ENCODE results near the gene TMEM258. TPM values are rescaled to one million over a fixed set of nuclear protein-coding genes. Genes with fewer than 3 reads are reported as not detected.

TMEM258 gene
- total and polyA plus RNA-seq, 10 of the 15 experiments (the other 5 are each of a cell fraction or from before 2014, with no cell fraction given): 160 to 840 (median 326) TPM

GRCh38 chr11:61765550-61766253 lies 26.7 kb downstream of the TMEM258 start:
- TF ChIP-seq NR2C1 (IDR thresholded peaks at IDR 0.05) (no peak), NBN (IDR thresholded peaks at IDR 0.05) (no peak), RELA (IDR thresholded peaks at IDR 0.05; ENCODE audit: borderline replicate concordance, partially characterized antibody) (no peak), MYB (IDR thresholded peaks at IDR 0.05; ENCODE audit: borderline replicate concordance, low read depth, low read length) (no peak), TCF7 (IDR thresholded peaks at IDR 0.05; ENCODE audit: borderline replicate concordance) (no peak), IRF4 (IDR thresholded peaks at IDR 0.05; ENCODE audit: low read depth, low read length) (no peak), IRF3 (IDR thresholded peaks at IDR 0.05) (no peak), SREBF2 (IDR thresholded peaks at IDR 0.05; ENCODE audit: low read length) (no peak)
- no peak overlapping the region for H2AFZ ChIP-seq (ENCODE audit: control insufficient read depth, low read depth, low read length)
- RAD21 ChIA-PET (ENCODE audit: unreplicated experiment): interaction anchor here (1.7 kb wide), 1 partner anchor 18 kb away, joined by 6 read pairs; no protein-coding TSS in a partner anchor
- no peaks in the 10 kb centered on the region for H3K9me3 ChIP-seq (replicated peaks; ENCODE audit: control insufficient read depth, insufficient read depth, low read length)
- FAIRE-seq (no peak), DNase-seq (ENCODE audit: low read depth, low spot score) (no peak), ATAC-seq (no peak)
- no peaks in the 10 kb centered on the region for H3K4me1 ChIP-seq (ENCODE audit: control insufficient read depth, insufficient read depth, low read length)
- SMC1A ChIA-PET (ENCODE audit: uncharacterized antibody, unreplicated experiment): interaction anchor here (1.1 kb wide), 1 partner anchor 32 kb away, joined by 3 read pairs; no protein-coding TSS in a partner anchor
- H3K27me3 ChIP-seq (replicated peaks in 1 of 2; ENCODE audit: control insufficient read depth in 2 of 2, insufficient read depth in 2 of 2, low read length in 1 of 2): no peaks in the 10 kb centered on the region
- no peaks in the 10 kb centered on the region for H4K20me1 ChIP-seq (ENCODE audit: control insufficient read depth, insufficient read depth)
- BruUV-seq (replicated peaks): no TSS peak
- H3K36me3 ChIP-seq (ENCODE audit: control insufficient read depth in 2 of 2, insufficient read depth in 2 of 2, low read length in 1 of 2): no peaks in the 10 kb centered on the region
- 67% methylated on average over 16 of the region's 26 CpGs for WGBS (ENCODE audit: insufficient coverage, insufficient replicate concordance, low lambda C conversion rate, missing lambda C conversion rate)
- no peaks in the 10 kb centered on the region for H3K79me2 ChIP-seq (ENCODE audit: control insufficient read depth, insufficient read depth, low read length)
- H3K4me3 ChIP-seq: no peak overlapping the region
- no peak overlapping the region for H3K4me2 ChIP-seq (ENCODE audit: control insufficient read depth, insufficient read depth)
- in situ Hi-C loops (cut with MboI): no loop called here
- no peak overlapping the region for H3K9ac ChIP-seq (ENCODE audit: control insufficient read depth, insufficient read depth, low read length)
- CTCF ChIA-PET: interaction anchor here (1.0 to 2.4 kb wide), 5 partner anchors 10 to 22 kb away, joined by 3 to 7 read pairs (median 4); no protein-coding TSS in a partner anchor
- H3K27ac ChIP-seq (ENCODE audit: control insufficient read depth, insufficient read depth): no peak overlapping the region
- POLR2A ChIA-PET: interaction anchor here (0.9 kb wide), 1 partner anchor 12 kb away, joined by 3 read pairs; no protein-coding TSS in a partner anchor
- intact Hi-C loops (cut with micrococcal nuclease; ENCODE audit: unreplicated experiment): no loop called here

Measured in GM12878 (cell line).